Measurements from ENCODE around the gene DNALI1.

DNALI1 gene

DNA sequence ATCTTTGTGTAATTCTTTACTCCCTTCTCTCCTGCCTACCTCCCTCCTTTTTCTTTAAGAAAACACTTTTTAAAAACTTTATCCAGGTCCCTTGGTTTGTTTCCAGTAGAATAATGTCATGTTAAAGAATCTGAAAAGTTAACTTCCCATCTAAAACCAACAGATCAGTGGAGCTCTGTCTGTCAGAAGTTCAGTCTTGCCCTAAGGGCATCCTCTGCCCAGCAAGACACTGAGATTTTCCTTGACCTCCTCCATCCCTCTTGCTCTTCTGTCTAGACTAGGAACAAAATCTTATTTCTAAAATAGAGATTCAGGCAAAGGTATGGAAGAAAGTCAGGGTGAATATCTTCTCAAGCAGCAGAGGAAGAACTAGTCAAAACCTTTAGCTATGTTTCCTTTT, 44.7 kb downstream of the DNALI1 start:
- Histone ChIP-seq H3K27me3 (ENCODE audit: control insufficient read depth, insufficient read depth, low read length) (no peaks in the 10 kb centered on the region), H3K27ac (no peak overlapping the region), H3K9me3 (ENCODE audit: control insufficient read depth, low read length) (no peaks in the 10 kb centered on the region), H3K36me3 (ENCODE audit: control insufficient read depth, insufficient read depth, low read length) (no peaks in the 10 kb centered on the region), H3K79me2 (no peaks in the 10 kb centered on the region), H3K4me2 (ENCODE audit: low read length) (no peak overlapping the region), H3K9ac (no peak overlapping the region), H3K4me1 (no peaks in the 10 kb centered on the region), H2AFZ (no peak overlapping the region), H3K4me3 (ENCODE audit: low read depth, low read length) (no peak overlapping the region)
- TF ChIP-seq, protein P1, sequence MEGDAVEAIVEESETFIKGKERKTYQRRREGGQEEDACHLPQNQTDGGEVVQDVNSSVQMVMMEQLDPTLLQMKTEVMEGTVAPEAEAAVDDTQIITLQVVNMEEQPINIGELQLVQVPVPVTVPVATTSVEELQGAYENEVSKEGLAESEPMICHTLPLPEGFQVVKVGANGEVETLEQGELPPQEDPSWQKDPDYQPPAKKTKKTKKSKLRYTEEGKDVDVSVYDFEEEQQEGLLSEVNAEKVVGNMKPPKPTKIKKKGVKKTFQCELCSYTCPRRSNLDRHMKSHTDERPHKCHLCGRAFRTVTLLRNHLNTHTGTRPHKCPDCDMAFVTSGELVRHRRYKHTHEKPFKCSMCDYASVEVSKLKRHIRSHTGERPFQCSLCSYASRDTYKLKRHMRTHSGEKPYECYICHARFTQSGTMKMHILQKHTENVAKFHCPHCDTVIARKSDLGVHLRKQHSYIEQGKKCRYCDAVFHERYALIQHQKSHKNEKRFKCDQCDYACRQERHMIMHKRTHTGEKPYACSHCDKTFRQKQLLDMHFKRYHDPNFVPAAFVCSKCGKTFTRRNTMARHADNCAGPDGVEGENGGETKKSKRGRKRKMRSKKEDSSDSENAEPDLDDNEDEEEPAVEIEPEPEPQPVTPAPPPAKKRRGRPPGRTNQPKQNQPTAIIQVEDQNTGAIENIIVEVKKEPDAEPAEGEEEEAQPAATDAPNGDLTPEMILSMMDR (IDR thresholded peaks at IDR 0.05), result no peak

DNA sequence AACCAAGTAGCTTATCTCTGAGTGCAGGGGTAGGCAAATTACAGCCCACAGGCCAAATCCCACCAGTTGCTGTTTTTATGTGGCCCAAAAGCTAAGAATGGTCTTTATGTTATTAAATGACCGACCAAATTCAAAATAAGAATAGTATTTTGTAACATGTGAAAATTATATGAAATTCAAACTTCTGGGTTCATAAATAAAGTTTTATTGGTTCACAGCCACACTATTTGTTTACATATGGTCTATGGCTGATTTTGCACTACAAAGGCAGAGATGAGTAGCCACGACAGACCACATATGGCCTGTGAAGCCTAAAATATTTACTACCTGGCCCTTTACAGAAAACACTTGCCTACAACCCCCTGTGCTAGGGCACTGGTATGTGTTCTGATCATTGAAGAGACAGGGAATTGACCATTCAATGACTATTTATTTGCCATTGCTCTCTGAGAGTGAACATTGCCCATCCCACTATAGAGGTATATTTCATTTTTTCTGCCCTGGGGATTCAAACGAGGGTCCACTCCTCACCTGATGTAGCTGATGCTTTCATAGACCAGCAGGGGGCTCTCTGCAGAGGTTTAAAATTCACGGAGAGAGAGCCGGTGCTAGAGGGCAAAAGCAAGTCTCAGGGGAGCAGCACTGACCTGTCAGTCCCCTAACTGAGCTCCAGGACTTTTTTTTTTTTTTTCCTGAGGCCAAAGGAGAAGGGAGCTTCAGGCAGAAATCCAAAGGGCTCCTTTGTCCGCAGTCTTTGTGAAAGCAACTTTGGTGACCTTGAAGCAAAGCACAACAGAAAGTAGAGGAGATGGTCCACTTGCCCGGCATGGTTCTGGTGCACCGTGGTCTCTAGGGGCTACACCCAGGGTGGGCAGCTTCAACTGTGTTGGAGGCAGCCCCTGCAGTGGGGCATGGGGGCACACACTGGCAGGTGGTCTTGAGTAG, 46.3 kb downstream of the DNALI1 start:
- no peak overlapping the region for H3K9ac ChIP-seq

DNA sequence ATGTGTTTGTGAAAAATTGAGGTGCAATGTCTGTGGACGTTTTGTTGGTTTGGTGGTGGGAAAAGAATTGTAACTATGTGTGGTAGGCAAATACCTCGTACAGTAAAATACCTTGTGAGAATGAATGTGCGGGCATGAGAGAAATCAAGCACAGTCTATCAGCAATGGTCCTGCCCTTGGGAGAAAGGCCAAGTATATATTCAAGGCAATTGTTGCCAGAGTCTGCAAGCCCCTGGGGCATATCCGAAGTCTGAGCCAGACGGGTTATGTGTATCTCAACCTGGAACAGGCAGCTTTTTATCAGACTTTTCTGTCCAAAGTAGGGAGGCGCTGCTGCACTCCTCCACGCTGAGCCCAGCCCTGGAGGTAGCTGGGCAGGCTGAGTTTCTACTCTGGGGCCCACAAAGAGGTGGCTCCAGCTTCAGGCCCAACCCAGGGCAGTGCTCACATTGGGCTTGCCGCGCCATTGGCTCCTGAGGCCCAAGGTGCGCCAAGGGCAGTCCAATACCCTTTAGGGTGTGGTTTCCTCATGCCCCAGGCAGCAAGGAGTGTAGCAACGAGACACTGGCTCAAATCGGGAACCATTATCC, 48.4 kb downstream of the DNALI1 start:
- Histone ChIP-seq H3K9me3 (ENCODE audit: control insufficient read depth, low read length) (no peaks in the 10 kb centered on the region), H3K9ac (no peak overlapping the region), H3K4me3 (ENCODE audit: low read depth, low read length) (no peak overlapping the region), H3K36me3 (ENCODE audit: control insufficient read depth, insufficient read depth, low read length) (no peaks in the 10 kb centered on the region), H3K4me2 (ENCODE audit: low read length) (no peak overlapping the region), H2AFZ (no peak overlapping the region), H3K27me3 (ENCODE audit: control insufficient read depth, insufficient read depth, low read length) (no peaks in the 10 kb centered on the region), H3K27ac (no peak overlapping the region), H3K79me2 (no peaks in the 10 kb centered on the region), H3K4me1 (no peaks in the 10 kb centered on the region)
- TF ChIP-seq, protein P1 (IDR thresholded peaks at IDR 0.05), result no peak

More for the DNA sequence above, 46.3 kb downstream of the DNALI1 start:
- Histone ChIP-seq H2AFZ (no peak overlapping the region), H3K27ac (no peak overlapping the region), H3K27me3 (ENCODE audit: control insufficient read depth, insufficient read depth, low read length) (no peaks in the 10 kb centered on the region), H3K4me2 (ENCODE audit: low read length) (no peak overlapping the region), H3K9me3 (ENCODE audit: control insufficient read depth, low read length) (no peaks in the 10 kb centered on the region), H3K36me3 (ENCODE audit: control insufficient read depth, insufficient read depth, low read length) (no peaks in the 10 kb centered on the region), H3K4me1 (no peaks in the 10 kb centered on the region), H3K4me3 (ENCODE audit: low read depth, low read length) (no peak overlapping the region), H3K79me2 (no peaks in the 10 kb centered on the region)
- TF ChIP-seq, protein P1 (IDR thresholded peaks at IDR 0.05), result peak; percentile 44

DNA sequence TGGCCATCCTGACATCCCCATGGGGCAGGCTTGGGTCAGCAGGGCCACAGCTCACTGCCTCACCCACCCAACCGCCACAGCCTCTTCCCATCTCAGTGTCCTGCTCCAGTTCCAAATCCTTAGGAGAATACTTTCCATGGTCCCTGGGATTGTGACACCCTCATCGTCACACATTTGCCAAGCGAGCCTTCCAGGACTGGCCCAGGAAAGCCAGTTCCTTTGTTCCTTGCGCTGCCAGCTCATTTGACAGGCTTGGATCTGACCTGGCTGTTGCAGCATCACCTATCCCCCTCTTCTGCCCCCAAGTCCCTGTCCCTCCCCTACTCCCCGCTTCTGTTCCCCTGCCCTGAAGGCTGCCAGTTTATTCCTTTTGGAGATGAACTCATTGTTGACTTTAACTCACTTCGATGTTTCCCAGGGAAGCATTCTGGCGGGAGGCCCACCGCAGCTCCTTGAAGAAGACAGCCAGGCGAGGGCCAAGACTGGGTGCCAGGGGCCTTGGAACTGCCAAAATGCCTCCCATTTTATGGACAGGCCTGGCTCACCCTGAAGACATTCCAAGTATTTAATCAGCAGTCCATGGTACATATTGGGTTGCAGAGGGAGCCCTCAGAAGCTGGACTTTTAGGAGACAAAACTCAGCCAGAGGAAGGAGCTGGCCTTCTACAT, 49.2 kb downstream of the DNALI1 start:
- H3K4me2 ChIP-seq (ENCODE audit: low read length), result no peak overlapping the region
- H3K36me3 ChIP-seq (ENCODE audit: control insufficient read depth, insufficient read depth, low read length), result no peaks in the 10 kb centered on the region
- no peaks in the 10 kb centered on the region for H3K4me1 ChIP-seq
- H3K27ac ChIP-seq, result no peak overlapping the region
- no peak overlapping the region for H3K9ac ChIP-seq
- H3K4me3 ChIP-seq (ENCODE audit: low read depth, low read length), result no peak overlapping the region
- H3K79me2 ChIP-seq, result no peaks in the 10 kb centered on the region
- no peak overlapping the region for H2AFZ ChIP-seq
- no peaks in the 10 kb centered on the region for H3K27me3 ChIP-seq (ENCODE audit: control insufficient read depth, insufficient read depth, low read length)
- TF ChIP-seq, protein P1 (IDR thresholded peaks at IDR 0.05), result no peak
- H3K9me3 ChIP-seq (ENCODE audit: control insufficient read depth, low read length), result no peaks in the 10 kb centered on the region

All from parathyroid adenoma (tissue), 2 donors.